HG03039 (cell line): ENCODE results near the gene HSFX3.
"Not testable (repeated sequence)": the region's sequence is repeated elsewhere in the genome, so short reads cannot be mapped to it uniquely, and the experiment has no call there.

ENCODE experiments used
- ATAC-seq: cut with Tn5 transposase; IDR thresholded peaks from one replicate; pipeline ENCODE4 v1.9.1; 2021; ENCODE audit warnings: mild to moderate bottlenecking, moderate library complexity; ENCODE audit not compliant: unreplicated experiment

Gene HSFX3

DNA sequence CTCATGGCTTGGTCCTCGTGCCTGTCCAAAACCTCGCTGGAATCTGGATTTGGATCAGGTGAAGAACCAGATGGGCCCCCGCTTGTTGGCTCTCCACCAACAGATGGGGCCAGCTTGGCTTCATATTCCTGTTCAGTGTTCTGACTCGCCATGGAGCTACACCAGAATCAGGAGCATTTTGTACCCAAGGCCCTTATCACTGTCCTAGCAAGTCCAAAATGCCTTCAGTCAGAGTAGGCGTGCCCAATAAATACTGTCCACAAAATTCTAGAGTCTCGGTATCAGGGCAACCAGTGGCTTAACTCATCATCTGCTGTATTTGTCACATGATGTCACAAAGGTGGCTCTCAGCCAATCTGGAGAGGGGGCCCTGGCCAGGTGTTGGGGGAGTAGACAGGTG, at the start of gene HSFX3:
TSS of gene HSFX3 (minus strand) at position 224 of the 400 bp plus-strand sequence. CDS start at position 152, 72 bp downstream.
- ATAC-seq = not testable (repeated sequence)

DNA sequence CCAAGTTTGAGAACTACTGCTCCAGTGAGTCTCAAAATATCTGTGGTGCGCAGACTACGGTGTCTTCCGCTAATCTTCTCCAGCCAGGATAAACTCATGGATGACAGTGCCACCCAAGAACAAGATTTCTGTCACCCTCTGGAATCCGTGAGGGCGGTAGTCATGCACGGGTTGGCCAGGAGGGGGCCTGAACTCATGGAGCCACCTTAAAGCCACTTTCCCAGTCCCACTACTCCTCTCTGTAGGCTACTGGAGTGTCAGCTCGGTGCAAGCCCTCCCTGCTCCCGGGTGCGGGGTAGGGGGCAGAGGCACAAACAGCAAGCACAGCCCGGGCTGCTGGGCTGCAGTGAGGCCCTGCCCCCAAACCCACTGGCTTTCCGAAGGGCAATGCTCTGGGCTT, 48.9 kb upstream of the HSFX3 start:
- ATAC-seq = not testable (repeated sequence)

- ATAC-seq = not testable (repeated sequence)
These were observed 46.2 kb upstream of the HSFX3 start for GRCh38 chrX:149595943-149596342.

- ATAC-seq = not testable (repeated sequence)
These were observed 45.5 kb upstream of the HSFX3 start, which contains the start of gene HSFX2 for GRCh38 chrX:149595214-149595613. Gene HSFX2, minus strand, starts transcription at chrX:149595314. Its CDS starts 614 bp downstream, at chrX:149594700.

DNA sequence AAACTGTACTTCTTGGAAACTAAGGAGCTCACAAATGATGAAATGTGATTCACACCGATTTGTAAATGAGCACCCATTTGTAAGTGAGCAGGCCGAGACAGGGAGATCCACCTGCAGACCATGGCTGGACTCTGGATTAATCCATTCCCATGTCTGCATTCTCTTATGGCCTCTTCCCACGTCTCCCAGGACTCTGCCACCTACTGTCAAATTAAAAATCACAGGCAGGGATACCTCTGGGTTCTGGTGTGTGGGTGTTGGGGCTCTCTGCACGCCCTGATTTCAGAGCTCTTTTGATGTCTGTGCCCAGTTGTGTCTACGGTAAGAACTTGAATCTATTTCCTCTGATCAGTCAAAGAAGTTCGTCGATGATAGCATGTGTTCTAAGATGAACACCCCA, 41.3 kb upstream of the HSFX3 start:
- not testable (repeated sequence) for ATAC-seq

DNA sequence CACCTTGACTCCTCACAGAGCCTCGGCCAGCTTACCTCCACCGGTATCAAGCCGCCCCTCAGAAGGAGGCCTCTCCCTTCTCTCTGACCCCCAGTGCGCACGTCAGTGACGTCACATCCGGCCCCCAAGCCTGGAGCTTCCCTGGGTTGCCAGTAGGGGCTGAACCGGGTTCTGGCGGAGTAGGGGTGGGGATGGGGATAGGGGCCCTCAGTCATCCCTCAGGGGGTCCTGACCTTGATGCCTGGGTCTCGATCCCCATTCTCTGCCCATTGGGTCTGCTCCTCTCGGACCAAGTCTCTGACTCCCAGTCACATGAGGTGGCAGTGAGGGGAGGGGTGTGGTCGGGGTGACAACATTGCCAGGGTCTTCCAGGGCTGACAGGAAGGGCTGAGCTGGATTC, 37.6 kb upstream of the HSFX3 start, which contains the start of gene MAGEA9B:
TSS of gene MAGEA9B (minus strand) at position 101 of the 400 bp plus-strand sequence. CDS start 4,280 bp downstream, outside the sequence.
- not testable (repeated sequence) for ATAC-seq

GRCh38 chrX:149585631-149586030, 35.9 kb upstream of the HSFX3 start:
- ATAC-seq = not testable (repeated sequence)

DNA sequence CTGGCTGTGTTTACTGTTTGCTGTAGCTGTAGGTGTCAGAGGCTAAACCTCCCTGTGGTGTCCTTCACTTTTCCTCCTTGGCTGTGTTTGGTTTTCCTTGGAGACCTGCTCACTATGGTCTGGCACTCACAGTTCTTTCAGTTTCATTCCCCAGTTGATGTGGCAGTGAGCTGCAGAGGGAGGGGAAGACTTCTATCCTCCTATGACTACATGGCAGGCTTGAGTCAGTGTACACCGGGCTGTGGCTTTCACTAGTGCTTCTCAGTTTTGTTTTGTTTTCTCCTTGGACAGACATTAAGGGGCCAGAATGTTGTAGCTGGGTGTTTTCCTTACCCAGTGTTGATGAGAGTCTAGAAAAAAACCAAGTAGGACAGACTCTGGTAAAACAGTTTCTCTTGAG, 23.7 kb upstream of the HSFX3 start:
- peak; percentile 100 for ATAC-seq

DNA sequence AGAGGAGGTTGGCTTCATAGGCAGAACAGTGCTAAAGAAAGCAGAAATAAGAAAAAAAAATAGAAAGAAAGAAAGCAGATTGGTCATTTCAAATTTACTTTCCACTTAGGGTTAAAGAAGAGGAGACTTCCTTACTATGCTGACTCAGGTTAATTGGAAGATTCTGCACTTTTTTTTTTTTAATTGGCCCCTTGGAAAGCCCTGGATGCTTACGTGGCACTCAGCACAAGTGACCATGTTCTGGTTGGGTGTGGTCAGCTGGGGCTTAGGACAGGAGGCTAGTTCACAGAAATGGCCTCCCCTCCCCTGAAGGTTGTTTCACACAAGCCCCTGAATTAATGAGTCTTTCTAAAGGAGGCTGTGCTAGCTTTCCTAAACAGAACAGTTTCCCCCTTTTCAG, 23.0 kb upstream of the HSFX3 start:
- no peak for ATAC-seq

- ATAC-seq = no peak
These were observed 22.0 kb upstream of the HSFX3 start for GRCh38 chrX:149571770-149572169.

GRCh38 chrX:149570668-149571067, 20.9 kb upstream of the HSFX3 start:
- ATAC-seq = no peak

DNA sequence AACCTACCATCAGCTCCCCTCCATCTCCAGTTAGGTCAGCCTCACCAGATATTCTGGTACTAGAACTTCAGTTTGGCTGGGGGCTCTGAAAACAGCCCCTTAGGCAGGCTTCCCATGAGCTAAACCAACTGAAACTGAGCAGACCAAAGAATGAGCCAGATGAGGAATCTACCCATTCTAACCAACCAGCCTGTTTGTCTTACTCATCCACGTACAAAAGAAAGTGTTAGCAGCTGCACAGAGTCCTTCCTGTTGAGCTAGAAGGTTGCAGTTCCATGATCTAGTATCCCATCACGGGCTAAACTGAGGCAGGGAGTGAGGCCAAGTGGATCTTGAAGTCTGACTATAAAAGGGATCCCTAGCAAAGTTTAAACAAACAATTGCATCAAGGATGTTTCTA, 20.0 kb upstream of the HSFX3 start:
- no peak for ATAC-seq

- ATAC-seq = no peak
These were observed 19.1 kb upstream of the HSFX3 start for GRCh38 chrX:149568701-149569296.

DNA sequence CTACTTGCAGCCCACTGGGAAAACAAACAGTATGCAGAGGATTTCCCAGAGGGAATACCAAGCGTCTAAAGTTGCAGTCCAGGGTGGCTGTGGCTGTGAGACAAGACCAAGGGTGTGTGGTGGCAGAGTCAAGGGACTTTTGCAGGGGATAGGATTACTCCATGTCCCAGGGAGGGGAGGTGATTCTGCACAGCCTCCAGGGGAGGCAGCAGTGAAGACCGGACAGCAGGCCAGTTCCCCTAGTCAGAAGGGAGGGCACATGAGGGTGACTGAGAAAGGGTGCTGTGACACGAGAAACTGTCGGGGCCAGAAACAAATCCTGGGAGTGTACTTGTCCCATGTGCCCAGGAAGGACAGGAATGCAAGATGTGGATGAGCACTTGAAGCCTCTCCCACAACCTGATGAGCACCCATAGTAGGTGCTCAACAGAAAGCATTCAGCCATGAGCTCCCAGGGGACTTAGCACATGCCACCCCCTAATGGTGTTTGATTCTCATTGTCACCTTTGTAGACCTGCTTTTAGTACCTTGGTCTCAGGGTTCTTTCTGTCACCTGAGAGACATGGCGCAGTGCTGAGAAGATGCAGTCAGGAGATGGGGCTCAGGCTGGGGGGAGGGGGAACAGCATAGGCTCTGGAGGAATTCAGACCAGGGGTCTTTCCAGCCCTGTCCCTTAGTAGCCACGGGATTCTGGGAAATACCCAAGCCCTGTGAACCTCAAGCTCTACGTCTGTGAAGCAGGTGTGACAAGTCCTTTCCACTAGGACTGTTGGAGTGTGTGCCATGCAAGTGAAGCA, 18.1 kb upstream of the HSFX3 start:
- no peak for ATAC-seq

DNA sequence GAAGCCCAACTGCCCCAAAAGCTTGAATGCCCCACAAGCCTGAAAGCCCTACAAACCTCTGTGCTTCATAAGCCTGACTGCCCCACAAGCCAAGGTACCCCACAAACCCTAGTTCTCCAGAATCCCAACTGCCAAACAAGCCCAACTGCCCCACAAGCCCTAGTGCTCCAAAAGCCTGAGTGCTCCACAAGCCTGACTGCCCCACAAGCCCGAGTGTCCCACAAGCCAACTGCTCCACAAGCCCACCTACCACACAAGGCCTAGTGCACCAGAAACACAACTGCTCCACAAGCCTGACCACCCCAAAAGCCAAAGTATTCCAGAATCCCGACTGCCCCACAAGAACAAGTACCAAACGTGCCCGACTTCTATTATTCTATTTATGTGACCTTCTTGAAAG, 13.6 kb upstream of the HSFX3 start:
- no peak for ATAC-seq

GRCh38 chrX:149555251-149555650, 5.5 kb upstream of the HSFX3 start:
- ATAC-seq = not testable (repeated sequence)

DNA sequence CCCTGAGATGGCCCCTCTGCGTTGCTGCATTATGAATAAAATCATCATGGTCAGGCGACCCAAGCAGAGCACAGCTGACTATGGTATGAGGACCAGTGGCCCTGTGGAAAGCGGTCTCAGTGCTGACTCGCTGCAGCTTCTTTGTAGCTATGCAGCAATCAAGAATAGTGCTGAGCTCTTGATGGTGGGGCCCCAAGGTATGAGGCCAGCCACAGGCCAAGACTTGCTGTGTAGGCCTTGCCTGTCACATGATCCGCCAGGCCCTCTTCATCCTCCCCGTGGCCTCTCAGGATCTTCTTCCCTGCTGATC, 2.2 kb upstream of the HSFX3 start:
- not testable (repeated sequence) for ATAC-seq

- not testable (repeated sequence) for ATAC-seq
These were observed 1.7 kb upstream of the HSFX3 start for GRCh38 chrX:149551245-149551938.

- not testable (repeated sequence) for ATAC-seq
These were observed 730 bp upstream of the HSFX3 start for GRCh38 chrX:149550454-149550853.

- not testable (repeated sequence) for ATAC-seq
These were observed 1.9 kb downstream of the HSFX3 start for GRCh38 chrX:149547782-149548181.

- not testable (repeated sequence) for ATAC-seq
These were observed 2.8 kb downstream of the HSFX3 start for GRCh38 chrX:149546962-149547361.
